ENCODE data around the gene CTSD. TPM values are rescaled to one million over a fixed set of nuclear protein-coding genes. Genes with fewer than 3 reads are reported as not detected.

CTSD gene
- total RNA-seq, 1 experiment from 2014 or later: 367 TPM

DNA sequence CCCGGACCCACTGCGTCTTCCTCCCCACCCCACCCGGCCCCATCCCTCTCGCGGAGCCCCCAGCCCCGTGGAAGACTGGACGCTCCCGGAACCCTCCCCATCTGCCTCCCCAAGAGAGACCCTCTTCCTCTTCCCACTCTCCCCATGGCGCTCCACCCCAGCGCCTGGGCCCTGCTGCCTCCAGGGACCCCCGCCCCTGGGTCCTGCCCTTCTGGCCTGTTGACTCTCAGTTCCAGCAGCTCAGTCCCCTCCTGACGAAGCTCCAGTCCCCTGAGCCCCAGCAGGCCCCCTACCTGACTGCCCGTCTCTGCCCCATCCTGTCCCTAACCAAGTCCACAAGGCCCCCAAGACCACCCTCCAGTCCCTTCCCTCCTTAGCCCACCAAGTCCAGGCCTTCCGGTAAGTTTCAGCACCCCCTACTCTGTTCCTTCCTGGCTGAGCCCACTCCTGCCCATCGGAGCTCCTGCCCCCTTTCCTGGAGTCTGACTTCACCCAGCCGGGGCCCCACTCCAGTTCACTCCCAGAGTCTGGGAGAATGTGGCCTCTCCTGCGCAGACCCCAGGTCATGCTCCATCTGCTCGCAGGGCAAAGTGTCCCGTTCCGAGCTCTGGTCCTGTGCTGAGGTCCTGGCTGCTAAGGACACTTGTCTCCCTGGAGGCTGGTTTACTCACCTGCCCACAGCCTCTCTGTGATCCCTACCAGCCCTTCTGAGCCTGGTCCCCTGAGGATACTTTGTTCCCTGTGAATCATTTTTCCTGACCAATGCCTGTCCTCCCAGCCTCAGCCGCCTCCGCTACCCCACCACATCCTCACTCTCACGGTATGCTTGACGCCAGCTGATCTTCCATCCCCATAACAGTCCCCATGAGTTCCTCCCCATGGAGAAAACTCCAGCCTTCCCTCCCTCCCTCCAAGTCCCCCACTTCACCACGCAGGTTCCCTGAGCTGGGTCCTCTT lies 14.1 kb downstream of the CTSD start:
- TF ChIP-seq, protein P1, sequence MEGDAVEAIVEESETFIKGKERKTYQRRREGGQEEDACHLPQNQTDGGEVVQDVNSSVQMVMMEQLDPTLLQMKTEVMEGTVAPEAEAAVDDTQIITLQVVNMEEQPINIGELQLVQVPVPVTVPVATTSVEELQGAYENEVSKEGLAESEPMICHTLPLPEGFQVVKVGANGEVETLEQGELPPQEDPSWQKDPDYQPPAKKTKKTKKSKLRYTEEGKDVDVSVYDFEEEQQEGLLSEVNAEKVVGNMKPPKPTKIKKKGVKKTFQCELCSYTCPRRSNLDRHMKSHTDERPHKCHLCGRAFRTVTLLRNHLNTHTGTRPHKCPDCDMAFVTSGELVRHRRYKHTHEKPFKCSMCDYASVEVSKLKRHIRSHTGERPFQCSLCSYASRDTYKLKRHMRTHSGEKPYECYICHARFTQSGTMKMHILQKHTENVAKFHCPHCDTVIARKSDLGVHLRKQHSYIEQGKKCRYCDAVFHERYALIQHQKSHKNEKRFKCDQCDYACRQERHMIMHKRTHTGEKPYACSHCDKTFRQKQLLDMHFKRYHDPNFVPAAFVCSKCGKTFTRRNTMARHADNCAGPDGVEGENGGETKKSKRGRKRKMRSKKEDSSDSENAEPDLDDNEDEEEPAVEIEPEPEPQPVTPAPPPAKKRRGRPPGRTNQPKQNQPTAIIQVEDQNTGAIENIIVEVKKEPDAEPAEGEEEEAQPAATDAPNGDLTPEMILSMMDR (IDR thresholded peaks at IDR 0.05; ENCODE audit: unreplicated experiment): no peak
- Mint-ChIP-seq H3K36me3 (ENCODE audit: insufficient read depth, unreplicated experiment) (peaks cover 54% of the 10 kb centered on the region), H3K27me3 (ENCODE audit: insufficient read depth, unreplicated experiment) (no peaks in the 10 kb centered on the region), H3K27ac (ENCODE audit: low read depth, unreplicated experiment) (peak overlapping the region; percentile 74), H3K9me3 (ENCODE audit: unreplicated experiment) (no peaks in the 10 kb centered on the region), H3K4me3 (ENCODE audit: unreplicated experiment) (peak overlapping the region; percentile 73), H3K4me1 (ENCODE audit: insufficient read depth, unreplicated experiment) (peaks cover 20% of the 10 kb centered on the region)
- BruUV-seq (replicated peaks): no TSS peak
- ChIA-PET CTCF (interaction anchor here (0.6 to 4.7 kb wide), 7 partner anchors 56 to 253 kb away, joined by 3 to 26 read pairs (median 4); no protein-coding TSS in a partner anchor), POLR2A (interaction anchor here (0.6 to 7.8 kb wide), 12 partner anchors 8 to 93 kb away, joined by 3 to 107 read pairs (median 4); partner anchors contain the start of genes CTSD and SYT8)
- intact Hi-C loops (cut with micrococcal nuclease): loop anchor here (5.0 kb wide), 1 partner anchor 78 kb away; no protein-coding TSS in a partner anchor
- DNase-seq (ENCODE audit: unreplicated experiment): peak; percentile 72

DNA sequence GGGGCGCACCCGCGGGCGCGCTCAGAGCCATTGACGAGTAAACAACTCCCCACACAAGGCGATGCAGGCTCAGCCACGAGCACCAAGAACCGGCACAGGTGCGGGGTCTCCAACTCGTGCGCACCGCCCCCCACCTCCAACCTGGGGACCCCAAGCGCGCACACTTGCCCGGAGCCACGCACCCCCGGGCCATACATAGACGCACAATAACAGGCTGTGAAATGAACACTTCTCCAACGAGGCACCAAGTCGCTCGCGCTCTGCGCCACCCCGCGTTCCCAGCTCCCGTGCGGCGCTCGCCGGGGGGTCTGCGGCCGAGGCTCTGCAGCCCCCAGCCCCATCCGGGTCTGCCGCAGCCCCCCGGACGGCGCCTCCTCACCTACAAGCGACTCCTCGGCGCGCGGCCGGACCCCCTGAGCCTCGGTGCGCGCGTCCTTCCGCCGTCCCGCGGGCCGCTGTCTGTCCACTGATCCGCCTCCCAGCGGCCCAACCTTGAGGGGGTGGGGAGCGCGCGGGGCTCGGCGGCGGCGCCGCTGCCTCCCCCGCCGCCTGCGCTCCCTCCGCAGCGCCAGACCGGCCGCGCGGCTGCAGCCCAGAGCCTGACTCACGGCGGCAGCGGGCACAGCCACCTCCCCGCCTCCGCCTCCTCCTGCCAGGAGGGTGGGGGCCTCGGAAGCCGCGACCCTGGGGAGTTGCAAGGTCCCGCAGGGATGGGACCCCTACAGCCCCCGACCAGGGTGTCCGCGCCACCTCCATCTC lies 14.9 kb downstream of the CTSD start:
- DNase-seq (ENCODE audit: unreplicated experiment): no peak
- H3K4me3 Mint-ChIP-seq (ENCODE audit: unreplicated experiment): peak overlapping the region; percentile 73
- CTCF ChIA-PET: interaction anchor here (0.5 to 4.7 kb wide), 6 partner anchors 25 to 254 kb away, joined by 3 to 26 read pairs (median 3); no protein-coding TSS in a partner anchor

DNA sequence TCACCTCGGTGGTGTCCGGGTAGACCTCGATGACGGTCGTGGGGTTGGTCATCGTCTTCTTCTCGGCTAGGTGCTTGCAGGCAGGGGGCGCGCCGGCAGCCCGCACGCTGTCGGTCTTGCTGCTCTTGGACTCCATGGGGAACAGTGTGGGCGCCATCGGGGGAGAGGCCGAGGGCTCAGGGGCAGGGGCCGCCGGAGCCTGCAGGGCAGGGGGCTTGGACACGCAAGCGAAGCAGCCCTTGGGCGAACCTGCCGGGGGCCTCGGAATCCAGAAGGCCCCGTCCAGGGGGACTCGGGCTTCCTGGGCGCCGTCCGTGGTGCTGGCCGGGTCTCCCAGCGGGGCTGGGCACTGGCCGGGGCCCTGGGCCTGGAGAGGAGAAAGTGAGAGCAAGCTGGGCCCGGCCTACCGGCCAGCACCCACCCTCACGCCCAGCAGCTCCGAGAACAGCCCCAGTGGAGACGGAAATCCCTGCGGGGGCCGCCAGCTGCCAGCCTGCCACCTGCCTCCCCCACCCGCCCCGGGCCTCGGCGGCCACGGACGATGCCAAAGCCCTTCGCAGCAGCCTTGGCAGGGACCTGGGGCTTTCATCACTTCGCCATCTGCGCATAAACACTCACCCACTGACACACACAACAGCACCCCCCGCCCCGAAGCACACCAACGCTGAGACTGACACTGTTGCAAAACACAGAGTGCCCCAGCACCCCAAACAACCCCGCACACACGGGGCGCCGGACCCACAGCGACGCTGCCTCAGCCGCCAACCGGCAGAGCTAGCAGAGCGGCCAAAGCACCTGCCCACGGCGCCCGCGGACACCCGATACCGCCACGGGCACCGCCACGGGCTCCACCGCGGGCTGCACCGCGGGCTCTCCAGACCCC lies 15.7 kb downstream of the CTSD start:
- Mint-ChIP-seq H3K4me1 (ENCODE audit: insufficient read depth, unreplicated experiment) (peaks cover 20% of the 10 kb centered on the region), H3K36me3 (ENCODE audit: insufficient read depth, unreplicated experiment) (peaks cover 40% of the 10 kb centered on the region), H3K27me3 (ENCODE audit: insufficient read depth, unreplicated experiment) (no peaks in the 10 kb centered on the region), H3K4me3 (ENCODE audit: unreplicated experiment) (peak overlapping the region; percentile 73), H3K27ac (ENCODE audit: low read depth, unreplicated experiment) (no peak overlapping the region), H3K9me3 (ENCODE audit: unreplicated experiment) (no peaks in the 10 kb centered on the region)
- intact Hi-C loops (cut with micrococcal nuclease): loop anchor here (5.0 kb wide), 1 partner anchor 79 kb away; no protein-coding TSS in a partner anchor
- TF ChIP-seq, protein P1 (IDR thresholded peaks at IDR 0.05; ENCODE audit: unreplicated experiment): no peak
- CTCF ChIA-PET: interaction anchor here (0.5 to 4.7 kb wide), 4 partner anchors 25 to 216 kb away, joined by 3 to 26 read pairs (median 3); no protein-coding TSS in a partner anchor
- no TSS peak for BruUV-seq (replicated peaks)
- POLR2A ChIA-PET: interaction anchor here (1.0 to 7.8 kb wide), 5 partner anchors 10 to 84 kb away, joined by 3 to 107 read pairs (median 4); partner anchors contain the start of genes CTSD and SYT8
- DNase-seq (ENCODE audit: unreplicated experiment): no peak

More for the DNA sequence above, 14.9 kb downstream of the CTSD start:
- TF ChIP-seq, protein P1 (IDR thresholded peaks at IDR 0.05; ENCODE audit: unreplicated experiment): no peak
- H3K4me1 Mint-ChIP-seq (ENCODE audit: insufficient read depth, unreplicated experiment): peaks cover 20% of the 10 kb centered on the region
- POLR2A ChIA-PET: interaction anchor here (1.0 to 7.8 kb wide), 8 partner anchors 9 to 83 kb away, joined by 3 to 107 read pairs (median 5); partner anchors contain the start of genes CTSD and SYT8
- H3K27me3 Mint-ChIP-seq (ENCODE audit: insufficient read depth, unreplicated experiment): no peaks in the 10 kb centered on the region
- H3K27ac Mint-ChIP-seq (ENCODE audit: low read depth, unreplicated experiment): peak overlapping the region; percentile 74
- intact Hi-C loops (cut with micrococcal nuclease): loop anchor here (5.0 kb wide), 1 partner anchor 78 kb away; no protein-coding TSS in a partner anchor
- BruUV-seq (replicated peaks): no TSS peak
- peaks cover 47% of the 10 kb centered on the region for H3K36me3 Mint-ChIP-seq (ENCODE audit: insufficient read depth, unreplicated experiment)
- H3K9me3 Mint-ChIP-seq (ENCODE audit: unreplicated experiment): no peaks in the 10 kb centered on the region
